PC-9 (cell line): Measurements from ENCODE around the gene RPS21. TPM values are rescaled to one million over a fixed set of nuclear protein-coding genes. Genes with fewer than 3 reads are reported as not detected.

Experiments
- BruUV-seq: library from RNA; stranded (reverse); fragments of 400-500 nt; replicated peaks from 2 replicates; lab custom pipeline; 2021; lab: Mats Ljungman, UMichigan
- CTCF ChIA-PET: fragments of 300-600 bp; sonication (Branson Sonifier 250); formaldehyde crosslinking; loops from one replicate; lab custom pipeline; 2022; ENCODE audit warnings: antibody characterized with exemption; lab: Charles Lee
- POLR2A ChIA-PET: fragments of 300-600 bp; sonication (Branson Sonifier 250); formaldehyde crosslinking; loops from one replicate; lab custom pipeline; 2022; ENCODE audit warnings: antibody characterized with exemption; ENCODE audit not compliant: unreplicated experiment; lab: Charles Lee
- DNase-seq, 2 experiments: peaks; one replicate each; pipeline versions ENCODE4 v3.0.0 to v3.0.0-alpha.2; 2015 to 2022; ENCODE audit warnings: mixed read lengths in 1 of 2
- H2AFZ ChIP-seq: fragments of 200-600 bp; sonication (generic); 2 replicates; pipeline ENCODE4 v1.8.1; 2017; ENCODE audit warnings: antibody characterized with exemption
- H3F3A ChIP-seq: fragments of 200-600 bp; sonication (generic); 2 replicates; pipeline ENCODE4 v1.8.1; 2017; ENCODE audit warnings: antibody characterized with exemption, mild to moderate bottlenecking, low read depth; ENCODE audit not compliant: insufficient read depth
- H3K27ac ChIP-seq: fragments of 200-600 bp; sonication (generic); 2 replicates; pipeline ENCODE4 v1.6.1; 2016; ENCODE audit warnings: mixed run types
- H3K27me3 ChIP-seq: fragments of 200-600 bp; sonication (generic); 2 replicates; pipeline ENCODE4 v1.6.1; 2016; ENCODE audit warnings: low read depth, mixed run types; ENCODE audit not compliant: insufficient read depth
- H3K36me3 ChIP-seq: fragments of 200-600 bp; sonication (generic); 2 replicates; pipeline ENCODE4 v1.6.1; 2016; ENCODE audit warnings: low read depth, mixed run types
- H3K4me1 ChIP-seq: fragments of 200-600 bp; sonication (generic); replicated peaks from 2 replicates; pipeline ENCODE4 v1.6.1; 2016; ENCODE audit warnings: mixed run types; ENCODE audit not compliant: insufficient read depth
- H3K4me2 ChIP-seq: fragments of 200-600 bp; sonication (generic); 2 replicates; pipeline ENCODE4 v1.6.1; 2017; ENCODE audit warnings: mixed run types
- H3K4me3 ChIP-seq: fragments of 200-600 bp; sonication (generic); 2 replicates; pipeline ENCODE4 v1.6.1; 2016; ENCODE audit warnings: mixed run types
- H3K79me2 ChIP-seq: fragments of 200-600 bp; sonication (generic); 2 replicates; pipeline ENCODE4 v1.6.1; 2017; ENCODE audit warnings: low read depth, mixed run types
- H3K9me2 ChIP-seq: fragments of 200-600 bp; sonication (generic); 2 replicates; pipeline ENCODE4 v1.8.1; 2017; ENCODE audit warnings: mild to moderate bottlenecking; ENCODE audit not compliant: insufficient read depth
- H3K9me3 ChIP-seq: fragments of 200-600 bp; sonication (generic); 2 replicates; pipeline ENCODE4 v1.8.1; 2016; ENCODE audit warnings: low read depth; ENCODE audit not compliant: insufficient read depth
- H4K20me1 ChIP-seq: fragments of 200-600 bp; sonication (generic); 2 replicates; pipeline ENCODE4 v1.8.1; 2017; ENCODE audit not compliant: insufficient read depth
- EZH2 ChIP-seq: fragments of 200-600 bp; sonication (generic); IDR thresholded peaks from 2 replicates; pipeline ENCODE4 v1.8.0; 2017; ENCODE audit warnings: antibody characterized with exemption, low read depth
- intact Hi-C: fragments of 100-400 bp; cut with micrococcal nuclease; formaldehyde crosslinking; loops from one replicate; pipeline ENCODE4 v1.10.0; 2022; ENCODE audit not compliant: unreplicated experiment
- total RNA-seq: library from RNA; stranded (reverse); gene quantifications from 2 replicates; pipeline ENCODE4 v1.2.3, GENCODE V29; 2021
- TF ChIP-seq, protein P1 (sequence below): fragments of 200-600 bp; sonication (generic); conservative IDR thresholded peaks from 2 replicates; pipeline ENCODE4 v1.6.1; 2017; ENCODE audit warnings: mixed run types, antibody characterized with exemption, mild to moderate bottlenecking, moderate library complexity

The RPS21 gene
- total RNA-seq, 1 experiment from 2014 or later: 2,275 TPM

DNA sequence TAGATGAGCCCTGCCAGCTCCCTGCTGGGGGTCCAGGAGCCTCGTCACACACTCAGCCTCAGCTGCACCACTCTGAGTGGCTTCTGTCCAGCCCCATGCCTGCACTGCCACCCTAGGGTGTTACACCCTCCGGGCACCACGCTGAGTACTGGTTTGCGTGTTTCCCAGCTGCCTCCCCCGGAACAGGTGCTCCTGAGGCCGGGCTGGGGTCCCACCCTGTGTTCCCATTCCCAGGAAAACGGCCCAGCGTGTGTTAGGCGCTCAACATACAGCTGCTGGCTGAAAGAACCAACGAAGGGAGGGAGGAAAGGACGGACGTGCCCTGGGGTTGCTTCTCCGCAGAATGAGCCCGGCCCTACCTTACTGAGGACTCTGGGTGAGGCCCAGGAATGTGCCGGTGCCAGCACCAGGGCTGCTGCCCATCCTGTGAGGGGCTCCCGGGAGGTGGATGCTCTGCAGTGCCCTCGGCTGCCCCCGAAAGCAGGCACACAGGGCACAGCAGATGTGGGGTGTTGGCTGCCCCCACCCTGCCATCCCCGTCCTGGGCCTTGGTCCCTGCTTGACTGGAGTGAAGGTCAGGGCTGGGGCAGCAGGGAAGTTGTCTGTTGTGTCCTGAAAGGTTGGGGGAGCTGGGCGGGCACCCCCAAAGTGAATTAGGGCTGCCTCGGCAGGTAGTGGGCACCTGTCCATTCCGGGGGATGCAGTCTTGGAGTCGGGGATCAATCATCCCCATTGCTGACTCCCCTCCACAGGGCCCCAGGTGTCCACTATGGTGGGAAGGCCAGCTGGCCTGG lies 36.1 kb upstream of the RPS21 start:
- peaks cover 31% of the 10 kb centered on the region for H3K36me3 ChIP-seq
- H3K4me1 ChIP-seq: peaks cover 62% of the 10 kb centered on the region
- ChIA-PET POLR2A (interaction anchor here (0.6 to 1.8 kb wide), 7 partner anchors 8 to 425 kb away, joined by 3 to 41 read pairs (median 21); partner anchors contain the start of gene RPS21), CTCF (interaction anchor here (0.7 to 1.3 kb wide), 6 partner anchors 8 to 32 kb away, joined by 3 to 17 read pairs (median 4); no protein-coding TSS in a partner anchor)
- H3K27ac ChIP-seq: peak overlapping the region; percentile 87
- H3K4me3 ChIP-seq: peak overlapping the region; percentile 12; the same call in 1 of the 2 replicates
- no peaks in the 10 kb centered on the region for H3K9me2 ChIP-seq
- peaks cover 38% of the 10 kb centered on the region for H4K20me1 ChIP-seq
- peak overlapping the region; percentile 67 for H3K4me2 ChIP-seq
- intact Hi-C loops: loop anchor here (1.0 to 2.0 kb wide), 5 partner anchors 8 to 45 kb away; no protein-coding TSS in a partner anchor
- peaks cover 85% of the 10 kb centered on the region for H3K79me2 ChIP-seq
- H3K9me3 ChIP-seq: no peaks in the 10 kb centered on the region
- DNase-seq: peak in 1 of 2 experiments; percentile 80
- TF ChIP-seq, protein P1, sequence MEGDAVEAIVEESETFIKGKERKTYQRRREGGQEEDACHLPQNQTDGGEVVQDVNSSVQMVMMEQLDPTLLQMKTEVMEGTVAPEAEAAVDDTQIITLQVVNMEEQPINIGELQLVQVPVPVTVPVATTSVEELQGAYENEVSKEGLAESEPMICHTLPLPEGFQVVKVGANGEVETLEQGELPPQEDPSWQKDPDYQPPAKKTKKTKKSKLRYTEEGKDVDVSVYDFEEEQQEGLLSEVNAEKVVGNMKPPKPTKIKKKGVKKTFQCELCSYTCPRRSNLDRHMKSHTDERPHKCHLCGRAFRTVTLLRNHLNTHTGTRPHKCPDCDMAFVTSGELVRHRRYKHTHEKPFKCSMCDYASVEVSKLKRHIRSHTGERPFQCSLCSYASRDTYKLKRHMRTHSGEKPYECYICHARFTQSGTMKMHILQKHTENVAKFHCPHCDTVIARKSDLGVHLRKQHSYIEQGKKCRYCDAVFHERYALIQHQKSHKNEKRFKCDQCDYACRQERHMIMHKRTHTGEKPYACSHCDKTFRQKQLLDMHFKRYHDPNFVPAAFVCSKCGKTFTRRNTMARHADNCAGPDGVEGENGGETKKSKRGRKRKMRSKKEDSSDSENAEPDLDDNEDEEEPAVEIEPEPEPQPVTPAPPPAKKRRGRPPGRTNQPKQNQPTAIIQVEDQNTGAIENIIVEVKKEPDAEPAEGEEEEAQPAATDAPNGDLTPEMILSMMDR: no peak
- no peak for TF ChIP-seq EZH2
- BruUV-seq: TSS peak; percentile 76
- H2AFZ ChIP-seq: no peak overlapping the region
- H3K27me3 ChIP-seq: no peaks in the 10 kb centered on the region
- H3F3A ChIP-seq: peaks cover 83% of the 10 kb centered on the region

DNA sequence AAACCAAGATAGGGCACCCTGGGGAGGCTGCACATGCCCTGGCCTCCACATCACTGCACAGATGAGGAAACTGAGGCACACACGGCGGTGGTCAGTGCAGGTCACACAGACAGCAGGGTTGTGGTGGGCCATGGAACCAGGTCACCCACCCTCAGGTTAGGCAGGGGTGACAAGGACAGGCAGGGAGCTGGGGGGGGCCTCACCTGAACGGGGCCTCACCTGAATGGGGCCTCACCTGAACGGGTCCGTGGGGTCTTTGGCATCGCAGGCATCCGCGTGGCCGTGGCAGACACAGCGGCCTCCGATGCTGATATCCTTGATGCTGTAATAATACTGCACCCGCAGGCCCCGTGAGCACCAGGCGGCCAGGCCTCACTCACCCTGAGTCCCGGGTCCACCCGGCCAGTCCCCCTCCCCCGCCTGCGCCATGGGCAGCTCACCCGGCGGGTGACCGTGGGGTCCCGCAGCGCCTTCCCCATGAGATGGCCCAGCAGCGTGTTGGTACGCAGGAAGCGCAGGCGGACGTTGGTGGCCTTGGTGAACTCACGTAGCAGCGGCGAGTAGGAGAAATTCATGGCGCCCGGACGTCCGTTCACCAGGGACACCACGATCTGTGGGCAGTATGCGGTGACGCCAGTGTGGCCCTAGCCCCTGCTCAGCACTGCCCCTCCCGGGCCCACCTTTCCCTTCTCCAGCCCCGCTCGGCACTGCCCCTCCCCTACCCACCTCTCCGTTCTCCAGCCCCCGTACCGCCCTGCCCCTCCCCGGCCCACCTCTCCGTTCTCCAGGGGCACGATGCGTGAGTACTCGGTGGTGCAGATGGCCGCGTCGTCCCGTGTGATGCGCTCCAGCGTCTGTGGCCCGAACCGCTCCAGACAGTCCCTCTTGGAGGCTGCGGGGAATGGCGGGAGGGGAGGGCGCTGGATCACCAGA lies 35.2 kb upstream of the RPS21 start:
- DNase-seq: no peak
- Histone ChIP-seq H3K4me3 (no peak overlapping the region; the same call in 1 of the 2 replicates), H3K4me1 (peaks cover 71% of the 10 kb centered on the region), H3K79me2 (peaks cover 85% of the 10 kb centered on the region), H3K9me3 (no peaks in the 10 kb centered on the region), H3K36me3 (peaks cover 23% of the 10 kb centered on the region), H3K27me3 (no peaks in the 10 kb centered on the region), H3K4me2 (peak overlapping the region; percentile 67), H3F3A (peaks cover 83% of the 10 kb centered on the region), H3K9me2 (no peaks in the 10 kb centered on the region), H3K27ac (peak overlapping the region; percentile 87), H2AFZ (no peak overlapping the region), H4K20me1 (peaks cover 41% of the 10 kb centered on the region)
- no TSS peak for BruUV-seq
- intact Hi-C loops: loop anchor here (2.0 kb wide), 1 partner anchor 31 kb away; no protein-coding TSS in a partner anchor
- ChIA-PET CTCF (interaction anchor here (0.6 to 1.3 kb wide), 2 partner anchors 14 to 24 kb away, joined by 3 to 6 read pairs; no protein-coding TSS in a partner anchor), POLR2A (interaction anchor here (0.7 to 1.0 kb wide), 2 partner anchors 18 to 31 kb away, joined by 6 read pairs; no protein-coding TSS in a partner anchor)
- TF ChIP-seq, protein P1: no peak
- no peak for TF ChIP-seq EZH2
